Prostate gland (tissue), 2 donors: ENCODE data around the gene NBEAL1.

Experiments used
- POLR2A ChIP-seq: fragments of 450-650 bp; IDR thresholded peaks from one replicate; pipeline ENCODE4 v1.6.1; 2016; ENCODE audit warnings: antibody characterized with exemption, mild to moderate bottlenecking
- TF ChIP-seq, protein P1 (sequence below), 4 experiments: fragments of 200-600 bp in 2 of 4; fragments of 450-650 bp in 2 of 4; sonication (generic) in 2 of 4; IDR thresholded peaks; 1 replicate in 3 of 4; 2 replicates in 1 of 4; pipeline ENCODE4 v1.5.1; 2016 to 2019; ENCODE audit warnings: antibody characterized with exemption in 4 of 4, mild to moderate bottlenecking in 2 of 4, moderate library complexity in 2 of 4

GRCh38 chr2:203061346-203061745 is 46.7 kb downstream of the NBEAL1 start:
- TF ChIP-seq, protein P1, sequence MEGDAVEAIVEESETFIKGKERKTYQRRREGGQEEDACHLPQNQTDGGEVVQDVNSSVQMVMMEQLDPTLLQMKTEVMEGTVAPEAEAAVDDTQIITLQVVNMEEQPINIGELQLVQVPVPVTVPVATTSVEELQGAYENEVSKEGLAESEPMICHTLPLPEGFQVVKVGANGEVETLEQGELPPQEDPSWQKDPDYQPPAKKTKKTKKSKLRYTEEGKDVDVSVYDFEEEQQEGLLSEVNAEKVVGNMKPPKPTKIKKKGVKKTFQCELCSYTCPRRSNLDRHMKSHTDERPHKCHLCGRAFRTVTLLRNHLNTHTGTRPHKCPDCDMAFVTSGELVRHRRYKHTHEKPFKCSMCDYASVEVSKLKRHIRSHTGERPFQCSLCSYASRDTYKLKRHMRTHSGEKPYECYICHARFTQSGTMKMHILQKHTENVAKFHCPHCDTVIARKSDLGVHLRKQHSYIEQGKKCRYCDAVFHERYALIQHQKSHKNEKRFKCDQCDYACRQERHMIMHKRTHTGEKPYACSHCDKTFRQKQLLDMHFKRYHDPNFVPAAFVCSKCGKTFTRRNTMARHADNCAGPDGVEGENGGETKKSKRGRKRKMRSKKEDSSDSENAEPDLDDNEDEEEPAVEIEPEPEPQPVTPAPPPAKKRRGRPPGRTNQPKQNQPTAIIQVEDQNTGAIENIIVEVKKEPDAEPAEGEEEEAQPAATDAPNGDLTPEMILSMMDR (IDR thresholded peaks at IDR 0.05), result no peak
- TF ChIP-seq POLR2A, result no peak
